PC-3 (cell line): ENCODE data around the gene LBP. TPM values are rescaled to one million over a fixed set of nuclear protein-coding genes. Genes with fewer than 3 reads are reported as not detected.

Experiments
- ATAC-seq: fragments of 200-7000 bp; cut with Tn5 transposase; 2 replicates; pipeline ENCODE4 v1.9.1; 2020; ENCODE audit warnings: mild to moderate bottlenecking, moderate library complexity
- BruUV-seq: library from RNA; stranded (reverse); fragments of 400-500 nt; replicated peaks from 2 replicates; lab custom pipeline; 2021; lab: Mats Ljungman, UMichigan
- CTCF ChIA-PET: fragments of 300-600 bp; sonication (Branson Sonifier 250); formaldehyde crosslinking; loops from one replicate; lab custom pipeline; 2022; ENCODE audit warnings: antibody characterized with exemption; lab: Charles Lee
- POLR2A ChIA-PET: fragments of 300-600 bp; sonication (Branson Sonifier 250); formaldehyde crosslinking; loops from one replicate; lab custom pipeline; 2022; ENCODE audit warnings: antibody characterized with exemption; ENCODE audit not compliant: unreplicated experiment; lab: Charles Lee
- DNase-seq: peaks from one replicate; pipeline ENCODE4 v3.0.0-alpha.2; 2015
- H2AFZ ChIP-seq: fragments of 300-600 bp; sonication (generic); 2 replicates; pipeline ENCODE4 v1.6.0; 2016; ENCODE audit warnings: antibody characterized with exemption, low read length
- H3F3A ChIP-seq: fragments of 300-600 bp; sonication (generic); one replicate; pipeline ENCODE4 v1.6.0; 2017; ENCODE audit warnings: antibody characterized with exemption, low read length, control low read depth, mild to moderate bottlenecking; ENCODE audit not compliant: unreplicated experiment
- H3K27ac ChIP-seq: fragments of 300-600 bp; sonication (generic); 2 replicates; pipeline ENCODE4 v1.5.1; 2016; ENCODE audit warnings: mild to moderate bottlenecking, low read length
- H3K27me3 ChIP-seq: fragments of 300-600 bp; sonication (generic); 2 replicates; pipeline ENCODE4 v1.6.1; 2016; ENCODE audit warnings: low read length, mixed read lengths
- H3K36me3 ChIP-seq: fragments of 300-600 bp; sonication (generic); 2 replicates; pipeline ENCODE4 v1.6.1; 2016; ENCODE audit warnings: low read depth, mixed run types, low read length, mixed read lengths
- H3K4me1 ChIP-seq: fragments of 300-600 bp; sonication (generic); 2 replicates; pipeline ENCODE4 v1.5.1; 2016; ENCODE audit warnings: low read length; ENCODE audit not compliant: insufficient read depth
- H3K4me2 ChIP-seq: fragments of 300-600 bp; sonication (generic); 2 replicates; pipeline ENCODE4 v1.6.0; 2016; ENCODE audit warnings: low read length
- H3K4me3 ChIP-seq: fragments of 300-600 bp; sonication (generic); 2 replicates; pipeline ENCODE4 v1.5.1; 2016; ENCODE audit warnings: mild to moderate bottlenecking, low read length, mixed read lengths
- H3K79me2 ChIP-seq: fragments of 300-600 bp; sonication (generic); 2 replicates; pipeline ENCODE4 v1.6.1; 2017; ENCODE audit warnings: low read length, mixed read lengths
- H3K9ac ChIP-seq: fragments of 300-600 bp; sonication (generic); 2 replicates; pipeline ENCODE4 v1.6.0; 2016; ENCODE audit warnings: mild to moderate bottlenecking, low read length
- H3K9me2 ChIP-seq: fragments of 300-600 bp; sonication (generic); replicated peaks from 2 replicates; pipeline ENCODE4 v1.6.1; 2016; ENCODE audit warnings: mixed run types, low read length, mixed read lengths
- H3K9me3 ChIP-seq: fragments of 300-600 bp; sonication (generic); 2 replicates; pipeline ENCODE4 v1.6.1; 2016; ENCODE audit warnings: low read length, mixed read lengths
- H4K20me1 ChIP-seq: fragments of 300-600 bp; sonication (generic); 2 replicates; pipeline ENCODE4 v1.6.1; 2016; ENCODE audit warnings: low read length, mixed read lengths
- CTCF ChIP-seq: fragments of 300-600 bp; sonication (generic); conservative IDR thresholded peaks from 2 replicates; pipeline ENCODE4 v1.5.1; 2017; ENCODE audit warnings: antibody characterized with exemption, low read depth, mild to moderate bottlenecking, low read length
- EZH2 ChIP-seq: fragments of 300-600 bp; sonication (generic); IDR thresholded peaks from one replicate; pipeline ENCODE4 v1.6.1; 2017; ENCODE audit warnings: antibody characterized with exemption, mild to moderate bottlenecking, low read length; ENCODE audit not compliant: unreplicated experiment
- EZH2phosphoT487 ChIP-seq: fragments of 300-600 bp; sonication (generic); IDR thresholded peaks from 2 replicates; pipeline ENCODE4 v1.6.1; 2018; ENCODE audit warnings: mild to moderate bottlenecking, antibody characterized with exemption, low read length, borderline replicate concordance
- intact Hi-C: fragments of 100-400 bp; cut with micrococcal nuclease; formaldehyde crosslinking; loops from 2 replicates; pipeline ENCODE4 v1.9.0; 2023
- total RNA-seq: library from RNA; depleted of rRNA; stranded (reverse); fragments of >200 nt; gene quantifications from 2 replicates; pipeline ENCODE4 v1.2.3, GENCODE V29; 2014

The LBP gene
- total RNA-seq, 1 experiment from 2014 or later = not detected

GRCh38 chr20:38300438-38300837 is 45.8 kb upstream of the LBP start:
- Histone ChIP-seq H3K27ac (0 out of 2 replicates have a peak overlapping the region, but pooled peaks have one; percentile 12), H3K79me2 (no peaks in the 10 kb centered on the region), H3K9me2 (no peaks in the 10 kb centered on the region), H2AFZ (peak overlapping the region; percentile 53), H4K20me1 (no peaks in the 10 kb centered on the region), H3F3A (no peaks in the 10 kb centered on the region), H3K9ac (no peak overlapping the region), H3K36me3 (no peaks in the 10 kb centered on the region), H3K4me1 (peaks cover 11% of the 10 kb centered on the region), H3K4me2 (peak overlapping the region; percentile 30; the same call in 1 of the 2 replicates), H3K4me3 (no peak overlapping the region), H3K9me3 (no peaks in the 10 kb centered on the region), H3K27me3 (no peaks in the 10 kb centered on the region)
- ChIA-PET CTCF (no interaction called here), POLR2A (no interaction called here)
- TF ChIP-seq EZH2phosphoT487 (no peak), CTCF (no peak), EZH2 (no peak)
- intact Hi-C loops = no loop called here
- ATAC-seq (no peak), DNase-seq (no peak)
- BruUV-seq = no TSS peak

GRCh38 chr20:38301309-38301708 is 45.0 kb upstream of the LBP start:
- H3K79me2 ChIP-seq = no peaks in the 10 kb centered on the region
- no peak overlapping the region for H3K4me2 ChIP-seq
- ChIA-PET POLR2A (no interaction called here), CTCF (no interaction called here)
- intact Hi-C loops = no loop called here
- H3K9me2 ChIP-seq = no peaks in the 10 kb centered on the region
- ATAC-seq = no peak
- TF ChIP-seq CTCF (no peak), EZH2phosphoT487 (no peak), EZH2 (no peak)
- DNase-seq = no peak
- H3K27me3 ChIP-seq = no peaks in the 10 kb centered on the region
- H3F3A ChIP-seq = no peaks in the 10 kb centered on the region
- H2AFZ ChIP-seq = no peak overlapping the region
- H3K9ac ChIP-seq = no peak overlapping the region
- no peak overlapping the region for H3K4me3 ChIP-seq
- H3K9me3 ChIP-seq = no peaks in the 10 kb centered on the region
- no TSS peak for BruUV-seq
- no peaks in the 10 kb centered on the region for H3K36me3 ChIP-seq
- H3K4me1 ChIP-seq = peaks cover 11% of the 10 kb centered on the region
- no peak overlapping the region for H3K27ac ChIP-seq
- no peaks in the 10 kb centered on the region for H4K20me1 ChIP-seq

GRCh38 chr20:38302786-38303185 is 43.5 kb upstream of the LBP start:
- no peaks in the 10 kb centered on the region for H3F3A ChIP-seq
- TF ChIP-seq EZH2 (no peak), EZH2phosphoT487 (no peak), CTCF (no peak)
- H3K9me2 ChIP-seq = no peaks in the 10 kb centered on the region
- no peaks in the 10 kb centered on the region for H3K27me3 ChIP-seq
- no peaks in the 10 kb centered on the region for H3K36me3 ChIP-seq
- POLR2A ChIA-PET = no interaction called here
- H3K9ac ChIP-seq = no peak overlapping the region
- no TSS peak for BruUV-seq
- no peak overlapping the region for H3K4me3 ChIP-seq
- H3K9me3 ChIP-seq = no peaks in the 10 kb centered on the region
- H3K4me1 ChIP-seq = peaks cover 11% of the 10 kb centered on the region
- no peak overlapping the region for H3K27ac ChIP-seq
- H3K79me2 ChIP-seq = no peaks in the 10 kb centered on the region
- H2AFZ ChIP-seq = no peak overlapping the region
- intact Hi-C loops = no loop called here
- no peak overlapping the region for H3K4me2 ChIP-seq
- DNase-seq (no peak), ATAC-seq (no peak)
- CTCF ChIA-PET = interaction anchor here (0.6 to 1.3 kb wide), 2 partner anchors 106 to 245 kb away, joined by 3 to 8 read pairs; no protein-coding TSS in a partner anchor
- H4K20me1 ChIP-seq = no peaks in the 10 kb centered on the region
